Neural cell (in vitro differentiated cells): ENCODE results near the gene CLTC.

Experiments used
- SMC3 ChIP-seq: fragments of 450-650 bp; conservative IDR thresholded peaks from 2 replicates; pipeline ENCODE4 v1.6.1; 2014; ENCODE audit warnings: antibody characterized with exemption, mild to moderate bottlenecking, moderate library complexity; ENCODE audit not compliant: poor library complexity
- TF ChIP-seq, protein P1 (sequence below): fragments of 450-650 bp; IDR thresholded peaks from 2 replicates; pipeline ENCODE4 v1.5.1; 2014; ENCODE audit warnings: antibody characterized with exemption, mild to moderate bottlenecking, moderate library complexity; ENCODE audit not compliant: poor library complexity, severe bottlenecking

DNA sequence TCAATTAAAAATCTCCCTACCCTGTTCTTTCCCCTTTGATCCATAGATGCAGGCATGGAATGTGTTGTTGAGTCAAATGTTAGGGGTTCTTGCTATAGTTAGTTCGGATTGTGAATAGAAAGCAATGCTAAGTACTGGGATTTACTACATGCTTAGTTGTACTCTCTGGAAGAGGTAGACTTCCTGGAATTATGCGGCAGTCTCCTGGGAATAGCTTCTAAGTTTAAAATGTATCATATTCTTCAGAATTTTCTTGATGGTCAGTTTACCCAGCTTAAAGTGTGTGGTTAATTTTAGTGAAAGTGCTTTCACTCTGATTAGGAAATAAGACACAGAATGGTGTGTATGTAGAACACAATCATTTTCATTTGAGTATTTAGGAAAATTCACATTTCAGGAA lies 3.5 kb downstream of the CLTC start:
- TF ChIP-seq, protein P1, sequence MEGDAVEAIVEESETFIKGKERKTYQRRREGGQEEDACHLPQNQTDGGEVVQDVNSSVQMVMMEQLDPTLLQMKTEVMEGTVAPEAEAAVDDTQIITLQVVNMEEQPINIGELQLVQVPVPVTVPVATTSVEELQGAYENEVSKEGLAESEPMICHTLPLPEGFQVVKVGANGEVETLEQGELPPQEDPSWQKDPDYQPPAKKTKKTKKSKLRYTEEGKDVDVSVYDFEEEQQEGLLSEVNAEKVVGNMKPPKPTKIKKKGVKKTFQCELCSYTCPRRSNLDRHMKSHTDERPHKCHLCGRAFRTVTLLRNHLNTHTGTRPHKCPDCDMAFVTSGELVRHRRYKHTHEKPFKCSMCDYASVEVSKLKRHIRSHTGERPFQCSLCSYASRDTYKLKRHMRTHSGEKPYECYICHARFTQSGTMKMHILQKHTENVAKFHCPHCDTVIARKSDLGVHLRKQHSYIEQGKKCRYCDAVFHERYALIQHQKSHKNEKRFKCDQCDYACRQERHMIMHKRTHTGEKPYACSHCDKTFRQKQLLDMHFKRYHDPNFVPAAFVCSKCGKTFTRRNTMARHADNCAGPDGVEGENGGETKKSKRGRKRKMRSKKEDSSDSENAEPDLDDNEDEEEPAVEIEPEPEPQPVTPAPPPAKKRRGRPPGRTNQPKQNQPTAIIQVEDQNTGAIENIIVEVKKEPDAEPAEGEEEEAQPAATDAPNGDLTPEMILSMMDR: no peak
- TF ChIP-seq SMC3: no peak
